ENCODE results near the gene STARD13.

STARD13 gene

GRCh38 chr13:33204130-33204927, 81.2 kb downstream of the STARD13 start:
- DNase-seq (ENCODE audit: low read depth in 3 of 3, low spot score in 1 of 3), result no peak

- DNase-seq (ENCODE audit: low read depth in 3 of 3, low spot score in 1 of 3), result no peak
These were observed 82.8 kb downstream of the STARD13 start for GRCh38 chr13:33202644-33203169.

GRCh38 chr13:33201659-33202058, 83.9 kb downstream of the STARD13 start:
- DNase-seq (ENCODE audit: low read depth in 3 of 3, low spot score in 1 of 3), result no peak

GRCh38 chr13:33199289-33199850, 86.2 kb downstream of the STARD13 start:
- DNase-seq (ENCODE audit: low read depth in 3 of 3, low spot score in 1 of 3), result no peak

- DNase-seq (ENCODE audit: low read depth in 3 of 3, low spot score in 1 of 3), result no peak
These were observed 88.0 kb downstream of the STARD13 start for GRCh38 chr13:33197541-33197971.

GRCh38 chr13:33196767-33197166, 88.8 kb downstream of the STARD13 start:
- DNase-seq (ENCODE audit: low read depth in 3 of 3, low spot score in 1 of 3), result no peak

- DNase-seq (ENCODE audit: low read depth in 3 of 3, low spot score in 1 of 3), result no peak
These were observed 89.7 kb downstream of the STARD13 start for GRCh38 chr13:33195693-33196464.

- no peak for DNase-seq (ENCODE audit: low read depth in 3 of 3, low spot score in 1 of 3)
These were observed 90.5 kb downstream of the STARD13 start for GRCh38 chr13:33194820-33195692.

- DNase-seq (ENCODE audit: low read depth in 3 of 3, low spot score in 1 of 3), result no peak
These were observed 92.1 kb downstream of the STARD13 start for GRCh38 chr13:33193428-33193974.

GRCh38 chr13:33191425-33192210, 93.9 kb downstream of the STARD13 start:
- no peak for DNase-seq (ENCODE audit: low read depth in 3 of 3, low spot score in 1 of 3)

GRCh38 chr13:33189470-33189869, 96.1 kb downstream of the STARD13 start:
- no peak for DNase-seq (ENCODE audit: low read depth in 3 of 3, low spot score in 1 of 3)

GRCh38 chr13:33188093-33188882, 97.3 kb downstream of the STARD13 start:
- DNase-seq (ENCODE audit: low read depth in 3 of 3, low spot score in 1 of 3), result no peak

GRCh38 chr13:33186861-33187291, 98.7 kb downstream of the STARD13 start:
- DNase-seq (ENCODE audit: low read depth in 3 of 3, low spot score in 1 of 3), result no peak

- no peak for DNase-seq (ENCODE audit: low read depth in 3 of 3, low spot score in 1 of 3)
These were observed 99.7 kb downstream of the STARD13 start for GRCh38 chr13:33185853-33186252.

- no peak for DNase-seq (ENCODE audit: low read depth in 3 of 3, low spot score in 1 of 3)
These were observed 101.0 kb downstream of the STARD13 start for GRCh38 chr13:33184530-33184929.

GRCh38 chr13:33184112-33184490, 101.5 kb downstream of the STARD13 start:
- no peak for DNase-seq (ENCODE audit: low read depth in 3 of 3, low spot score in 1 of 3)

GRCh38 chr13:33183431-33184111, 102.0 kb downstream of the STARD13 start:
- no peak for DNase-seq (ENCODE audit: low read depth in 3 of 3, low spot score in 1 of 3)

GRCh38 chr13:33182729-33183128, 102.8 kb downstream of the STARD13 start:
- no peak for DNase-seq (ENCODE audit: low read depth in 3 of 3, low spot score in 1 of 3)
